ENCODE results near the gene IQSEC3.

DNA sequence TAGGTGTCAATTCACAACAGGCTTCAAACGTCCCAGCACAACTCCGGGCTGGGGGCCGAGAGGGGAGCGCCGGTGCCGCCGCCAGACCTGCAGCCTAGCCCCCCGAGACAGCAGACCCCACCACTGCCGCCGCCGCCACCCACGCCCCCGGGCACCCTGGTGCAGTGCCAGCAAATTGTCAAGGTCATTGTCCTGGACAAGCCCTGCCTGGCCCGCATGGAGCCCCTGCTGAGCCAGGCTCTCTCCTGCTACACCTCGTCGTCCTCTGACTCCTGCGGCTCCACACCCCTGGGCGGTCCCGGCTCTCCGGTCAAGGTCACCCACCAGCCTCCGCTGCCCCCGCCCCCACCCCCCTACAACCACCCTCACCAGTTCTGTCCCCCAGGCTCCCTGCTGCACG, 108.0 kb downstream of the IQSEC3 start:
- TF ChIP-seq, protein P1, sequence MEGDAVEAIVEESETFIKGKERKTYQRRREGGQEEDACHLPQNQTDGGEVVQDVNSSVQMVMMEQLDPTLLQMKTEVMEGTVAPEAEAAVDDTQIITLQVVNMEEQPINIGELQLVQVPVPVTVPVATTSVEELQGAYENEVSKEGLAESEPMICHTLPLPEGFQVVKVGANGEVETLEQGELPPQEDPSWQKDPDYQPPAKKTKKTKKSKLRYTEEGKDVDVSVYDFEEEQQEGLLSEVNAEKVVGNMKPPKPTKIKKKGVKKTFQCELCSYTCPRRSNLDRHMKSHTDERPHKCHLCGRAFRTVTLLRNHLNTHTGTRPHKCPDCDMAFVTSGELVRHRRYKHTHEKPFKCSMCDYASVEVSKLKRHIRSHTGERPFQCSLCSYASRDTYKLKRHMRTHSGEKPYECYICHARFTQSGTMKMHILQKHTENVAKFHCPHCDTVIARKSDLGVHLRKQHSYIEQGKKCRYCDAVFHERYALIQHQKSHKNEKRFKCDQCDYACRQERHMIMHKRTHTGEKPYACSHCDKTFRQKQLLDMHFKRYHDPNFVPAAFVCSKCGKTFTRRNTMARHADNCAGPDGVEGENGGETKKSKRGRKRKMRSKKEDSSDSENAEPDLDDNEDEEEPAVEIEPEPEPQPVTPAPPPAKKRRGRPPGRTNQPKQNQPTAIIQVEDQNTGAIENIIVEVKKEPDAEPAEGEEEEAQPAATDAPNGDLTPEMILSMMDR (conservative IDR thresholded peaks at IDR 0.05) = no peak
- TF ChIP-seq ZFX (IDR thresholded peaks at IDR 0.05) = no peak
